Measurements from ENCODE around the gene C1S.
"Not testable (repeated sequence)": the region's sequence is repeated elsewhere in the genome, so short reads cannot be mapped to it uniquely, and the experiment has no call there.

C1S gene

DNA sequence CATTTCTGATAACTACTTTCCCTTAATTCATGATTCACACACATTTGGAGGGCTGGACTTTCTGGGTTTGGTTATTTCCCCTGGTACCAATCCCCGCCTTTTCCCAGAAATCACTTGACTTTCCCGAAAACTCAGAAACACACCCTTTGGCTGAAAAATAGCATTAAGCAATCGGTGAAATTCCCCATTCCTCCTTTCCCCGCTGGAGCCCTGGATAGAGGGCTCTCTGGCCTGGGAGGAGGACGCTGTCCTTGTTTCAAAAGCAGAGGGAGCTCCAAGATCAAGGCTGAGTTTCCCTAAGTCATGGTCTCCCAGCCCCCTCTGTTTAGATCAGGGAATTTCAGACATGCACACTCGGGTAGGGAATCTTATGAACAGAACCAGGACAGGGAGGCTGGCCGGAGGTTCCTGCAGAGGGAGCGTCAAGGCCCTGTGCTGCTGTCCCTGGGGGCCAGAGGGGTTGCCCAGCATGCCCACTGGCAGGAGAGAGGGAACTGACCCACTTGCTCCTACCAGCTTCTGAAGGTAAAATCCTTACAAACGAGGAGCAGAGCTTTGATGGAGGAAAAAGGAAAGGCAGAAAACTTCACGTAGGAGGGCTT is at the start of gene C1S:
Gene C1S (plus strand): TSS at position 366 of the 602 bp plus-strand sequence. CDS start 1,195 bp downstream, outside the sequence.
- DNase-seq = no peak

DNA sequence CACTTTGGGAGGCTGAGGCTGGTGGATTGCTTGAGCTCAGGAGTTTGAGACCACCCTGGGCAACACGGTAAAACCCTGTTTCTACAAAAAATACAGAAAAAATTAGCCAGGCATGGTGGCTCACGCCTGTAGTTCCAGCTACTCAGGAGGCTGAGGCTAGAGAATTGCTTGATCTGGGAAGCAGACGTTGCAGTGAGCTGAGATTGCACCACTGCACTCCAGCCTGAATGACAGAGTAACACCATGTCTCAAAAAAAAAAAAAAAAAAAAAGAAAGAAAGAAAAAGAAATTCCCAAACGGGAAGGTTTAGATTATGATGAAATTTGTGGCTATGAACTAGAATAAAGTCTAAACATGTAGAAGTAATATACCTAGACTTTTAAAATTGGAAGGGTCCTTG is 49.1 kb upstream of the C1S start:
- not testable (repeated sequence) for DNase-seq

- no peak for DNase-seq
These were observed 48.4 kb upstream of the C1S start for GRCh38 chr12:7012024-7012607.

- DNase-seq = no peak
These were observed 47.4 kb upstream of the C1S start for GRCh38 chr12:7013101-7013500.

GRCh38 chr12:7015555-7016370 is 44.8 kb upstream of the C1S start:
- DNase-seq = no peak

DNA sequence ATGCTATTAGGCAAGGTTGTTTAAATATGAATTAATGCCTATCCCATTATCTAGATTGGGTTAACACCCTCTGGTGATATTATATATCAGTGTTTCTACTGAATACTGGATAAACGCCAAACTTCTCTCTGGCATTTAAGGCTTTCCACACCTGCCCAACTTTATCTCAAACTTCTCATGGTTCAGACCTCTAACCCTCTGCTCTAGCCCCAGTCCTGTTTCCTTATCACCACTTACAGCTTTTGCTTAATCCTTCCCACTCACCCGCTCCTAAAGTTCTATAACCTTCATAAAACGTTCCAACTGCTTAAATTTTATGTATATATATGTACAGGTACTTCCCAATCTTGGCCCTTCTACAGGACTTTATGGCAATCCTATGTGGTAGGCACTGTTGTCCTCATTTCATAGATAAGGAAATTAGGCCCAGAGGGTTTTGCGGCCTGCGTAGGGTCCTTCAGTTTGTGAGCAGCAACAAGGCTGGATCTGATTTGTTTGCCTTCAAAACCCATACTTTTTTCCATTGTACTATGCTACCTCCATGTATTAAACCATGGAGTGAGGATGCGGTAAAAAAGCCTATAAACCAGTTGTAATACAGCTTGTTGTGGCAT is 43.5 kb upstream of the C1S start:
- DNase-seq = no peak

- DNase-seq = peak; percentile 60
These were observed 42.6 kb upstream of the C1S start for GRCh38 chr12:7017870-7018349.

DNA sequence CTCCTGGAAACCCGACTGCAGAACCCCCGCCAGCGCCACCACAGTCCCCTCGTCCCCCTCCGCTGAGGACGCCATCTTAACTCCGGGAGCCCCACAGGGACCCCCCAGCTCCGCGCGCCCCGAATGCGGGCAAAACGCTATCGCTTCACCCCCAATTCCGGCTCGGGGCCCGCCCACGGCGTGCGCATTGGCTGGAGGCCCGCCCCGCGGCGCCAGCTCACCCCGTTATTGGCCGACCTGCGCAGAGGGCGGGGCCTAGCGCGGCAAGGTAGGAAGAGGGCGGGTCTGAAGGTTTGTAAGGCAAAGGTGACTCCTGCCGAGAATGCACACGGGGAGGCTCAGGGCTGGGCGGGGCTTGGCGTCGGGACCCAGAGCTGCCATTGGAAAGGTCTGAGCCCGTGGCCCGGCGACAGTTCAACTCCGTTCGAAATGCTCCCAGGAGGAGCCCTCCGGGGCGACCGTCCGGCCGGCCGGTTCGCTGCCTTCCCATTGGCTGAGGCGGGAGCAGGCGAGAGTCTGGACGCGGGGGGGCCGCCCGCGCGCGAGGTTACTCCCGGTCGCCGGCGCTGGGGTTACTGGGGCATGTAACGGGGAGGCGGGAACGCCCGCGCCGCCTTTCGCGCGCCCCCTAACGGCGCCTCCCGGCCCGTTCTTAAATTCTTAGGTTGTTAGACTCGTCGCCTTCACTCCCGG is 42.0 kb upstream of the C1S start, which contains the start of gene LPCAT3:
Gene LPCAT3 (minus strand): TSS at position 127 of the 693 bp plus-strand sequence. CDS start 52 bp downstream, at position 75.
- DNase-seq = peak; percentile 98

DNA sequence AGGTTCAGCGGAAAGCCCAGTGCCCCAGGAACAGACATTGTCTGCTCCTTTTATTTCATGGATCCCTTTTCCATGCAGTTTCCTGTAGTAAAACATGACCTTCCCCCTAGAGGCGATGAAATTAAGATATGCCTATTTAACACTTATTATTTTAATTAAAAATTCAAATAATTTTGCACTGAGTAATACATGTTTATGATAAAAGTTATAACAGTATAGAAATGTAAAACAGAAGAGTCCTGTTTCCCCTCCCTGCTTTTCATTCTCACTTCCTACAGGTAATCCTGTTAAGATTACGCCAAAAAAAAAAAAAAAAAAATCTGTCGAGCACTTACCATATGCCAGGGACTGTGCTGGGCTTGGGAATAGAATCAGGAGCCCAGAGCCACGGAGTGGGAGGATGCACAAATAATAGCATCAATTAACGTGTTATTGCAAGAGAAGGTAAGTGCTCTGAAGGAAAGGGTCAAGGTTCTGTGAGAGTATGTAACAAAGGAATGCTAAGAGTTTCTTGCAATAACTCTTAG is 41.4 kb upstream of the C1S start:
- no peak for DNase-seq

DNA sequence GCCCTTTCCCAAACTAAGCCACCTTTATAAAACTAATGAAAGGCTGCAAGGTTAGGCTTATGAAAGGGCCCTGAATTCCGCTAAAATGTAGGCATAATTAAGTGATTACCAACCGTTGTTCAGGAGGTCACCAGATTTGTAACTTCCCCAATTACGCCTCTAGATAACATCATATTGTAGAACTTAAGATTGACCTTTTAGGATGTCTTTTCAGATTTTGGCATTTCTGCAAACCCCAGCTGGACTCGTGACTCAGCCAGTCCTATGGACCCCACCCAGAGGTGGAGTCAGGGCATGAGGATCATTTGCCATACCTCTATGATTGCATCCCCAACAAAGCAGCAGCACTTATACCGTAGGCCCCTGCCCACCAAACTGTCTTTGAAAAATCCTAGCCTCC is 38.6 kb upstream of the C1S start:
- no peak for DNase-seq

- DNase-seq = no peak
These were observed 37.4 kb upstream of the C1S start for GRCh38 chr12:7023114-7023513.

GRCh38 chr12:7026854-7027253 is 33.7 kb upstream of the C1S start:
- DNase-seq = no peak

DNA sequence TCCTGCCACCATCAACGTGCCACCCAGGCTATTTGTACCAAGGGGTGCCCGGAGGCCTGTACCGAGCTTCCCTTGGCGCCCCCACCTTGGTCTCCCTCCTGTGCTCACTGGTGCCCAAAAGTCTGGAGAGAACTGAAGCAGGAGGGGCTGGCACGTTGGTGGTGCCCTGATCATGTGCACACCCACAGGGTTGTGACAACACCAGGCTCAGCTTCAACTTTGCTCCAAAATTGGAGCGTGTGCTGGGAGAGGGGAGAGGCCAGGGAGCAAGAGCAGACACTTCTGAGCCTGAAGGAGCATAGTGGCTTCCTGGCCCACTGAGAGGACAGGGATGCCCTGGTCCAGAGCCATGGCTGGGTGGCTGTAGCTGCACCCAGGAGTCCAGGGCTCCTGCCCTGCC is 29.2 kb upstream of the C1S start:
- DNase-seq = no peak

DNA sequence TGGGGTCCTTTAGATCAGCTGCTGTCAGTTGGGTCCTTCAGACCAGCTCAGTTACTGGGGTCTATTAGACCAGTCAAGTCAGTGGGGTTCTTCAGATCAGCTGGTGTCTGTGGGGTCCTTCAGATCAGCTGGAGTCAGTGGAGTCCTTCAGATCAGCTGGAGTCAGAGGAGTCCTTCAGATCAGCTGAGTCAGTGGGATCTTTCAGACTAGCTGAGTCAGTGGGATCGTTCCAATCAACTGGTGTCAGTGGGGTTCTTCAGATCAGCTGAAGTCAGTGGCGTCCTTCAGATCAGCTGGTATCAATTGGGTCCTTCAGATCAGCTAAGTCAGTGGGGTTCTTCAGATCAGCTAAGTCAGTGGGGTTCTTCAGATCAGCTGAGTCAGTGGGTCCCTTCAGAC is 27.5 kb upstream of the C1S start:
- no peak for DNase-seq

DNA sequence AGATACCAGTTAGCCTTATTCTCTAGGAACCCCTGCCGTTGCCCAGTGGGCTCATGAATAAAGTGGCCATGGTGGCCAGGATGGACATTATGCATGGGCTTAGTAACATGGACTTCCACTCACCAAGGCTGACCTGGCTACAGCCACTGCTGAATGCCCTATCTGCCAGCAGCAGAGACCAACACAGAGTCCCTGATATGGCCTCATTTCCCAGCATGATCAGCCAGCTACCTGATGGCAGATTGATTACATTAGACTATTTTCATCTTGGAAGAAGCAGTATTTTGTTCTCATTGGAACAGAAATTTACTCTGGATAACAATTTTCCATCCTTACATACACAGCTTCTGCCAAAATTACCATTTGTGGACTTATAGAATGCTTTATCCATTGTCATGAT is 26.1 kb upstream of the C1S start:
- no peak for DNase-seq

- DNase-seq = no peak
These were observed 25.1 kb upstream of the C1S start for GRCh38 chr12:7035463-7035862.

- not testable (repeated sequence) for DNase-seq
These were observed 23.1 kb upstream of the C1S start for GRCh38 chr12:7037411-7037810.

DNA sequence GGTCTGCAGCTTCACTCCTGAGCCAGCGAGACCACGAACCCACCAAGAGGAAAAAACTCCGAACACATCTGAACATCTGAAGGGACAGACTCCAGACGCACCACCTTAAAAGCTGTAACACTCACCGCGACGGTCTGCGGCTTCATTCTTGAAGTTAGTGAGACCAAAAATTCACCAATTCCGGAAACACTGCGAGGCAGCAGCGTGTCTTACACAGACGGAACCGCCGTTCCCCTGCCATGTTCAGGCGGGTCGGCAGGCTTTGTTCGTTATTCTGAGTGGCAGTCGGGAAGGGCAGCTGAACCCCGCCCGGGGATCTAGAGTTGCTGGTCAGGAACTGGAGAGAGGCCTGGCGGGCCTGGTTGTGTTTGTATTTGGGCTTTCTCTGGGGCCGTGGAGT is 21.9 kb upstream of the C1S start:
- no peak for DNase-seq

DNA sequence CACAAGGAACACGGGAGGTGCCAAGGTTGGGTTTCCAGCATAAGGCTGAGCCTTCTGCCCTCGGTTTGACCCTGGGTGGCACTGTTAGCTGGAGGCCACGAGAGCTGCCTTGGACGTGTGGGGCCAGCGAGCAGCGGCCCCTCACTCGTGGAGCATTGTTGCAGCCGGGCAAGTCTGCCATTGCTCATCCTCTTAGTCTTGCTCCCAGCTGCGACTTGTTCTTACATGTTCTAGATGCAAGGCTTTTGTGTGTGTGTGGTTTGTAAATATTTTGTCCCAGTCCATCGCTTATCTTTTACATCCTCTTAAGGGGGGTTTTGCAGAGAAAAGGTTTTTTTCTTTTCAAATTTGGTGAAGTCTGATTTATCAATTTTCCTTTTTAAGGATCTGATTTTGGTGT is 21.1 kb upstream of the C1S start:
- no peak for DNase-seq

GRCh38 chr12:7042842-7043241 is 17.7 kb upstream of the C1S start:
- DNase-seq = peak; percentile 29

DNA sequence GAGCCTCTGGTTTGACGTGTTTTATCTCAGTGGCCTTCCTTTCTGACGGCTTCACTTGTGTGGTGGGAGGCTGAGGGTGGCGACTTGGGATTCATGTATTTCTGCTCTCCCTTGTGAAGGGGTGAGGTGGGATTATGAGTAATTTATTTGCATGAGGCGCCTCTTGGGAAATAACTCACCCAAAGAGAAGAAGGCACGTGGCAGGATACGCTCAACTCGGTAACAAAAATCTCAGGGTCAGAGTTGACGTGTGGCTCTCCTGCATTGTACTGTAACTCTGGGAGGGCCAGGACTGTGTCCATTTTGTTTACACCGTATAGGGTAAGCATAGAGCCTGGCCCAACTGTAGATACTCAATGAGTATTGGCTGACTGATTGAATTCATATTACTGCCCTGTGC is 14.6 kb upstream of the C1S start:
- DNase-seq = no peak

DNA sequence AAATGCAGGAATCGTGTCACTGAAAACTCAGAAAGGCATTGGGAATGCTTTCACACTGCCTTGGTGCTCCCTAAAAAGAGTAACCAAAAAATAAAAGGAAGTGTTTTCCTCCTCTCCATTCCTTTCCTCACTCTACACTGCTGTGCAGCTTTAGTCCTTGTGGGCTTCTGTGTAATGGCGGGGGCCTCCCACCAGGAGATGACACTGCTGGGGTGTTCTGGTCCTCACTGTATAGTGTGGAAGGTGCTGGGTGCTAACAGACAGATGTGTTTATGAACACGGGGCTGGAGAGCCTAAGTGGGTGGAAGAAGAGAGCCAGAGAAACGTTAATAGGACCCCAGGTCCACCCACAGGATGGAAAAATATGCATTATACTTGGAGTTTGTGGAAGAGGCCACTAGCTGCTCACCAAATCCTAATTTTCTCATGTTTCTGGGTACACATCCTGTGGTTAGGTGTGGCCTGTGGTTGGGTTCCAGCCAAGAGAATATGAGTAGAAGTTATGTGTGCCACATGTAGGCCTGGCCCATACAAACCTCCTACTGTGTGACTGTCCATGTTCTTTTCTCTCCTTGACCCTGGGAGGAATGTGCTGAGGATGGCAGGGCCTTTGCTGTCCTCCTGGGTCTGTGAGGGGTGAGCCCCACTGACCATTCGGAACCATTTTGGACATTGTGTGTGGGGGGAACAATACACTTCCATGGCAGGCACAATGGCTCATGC is 14.0 kb upstream of the C1S start:
- DNase-seq = no peak
